Natural killer cell (primary cell): ENCODE data around the gene GYS1. TPM values are rescaled to one million over a fixed set of nuclear protein-coding genes. Genes with fewer than 3 reads are reported as not detected.

Experiments used
- ATAC-seq, 3 donors: fragments of 150-1000 bp in 2 of 3; fragments of 200-7000 bp in 1 of 3; cut with Tn5 transposase; 1 replicate in 1 of 3; 2 replicates in 2 of 3; pipeline ENCODE4 v1.10.0; 2021; ENCODE audit warnings: mild to moderate bottlenecking in 2 of 3, moderate library complexity in 2 of 3
- DNase-seq, 2 donors: peaks; one replicate each; pipeline versions ENCODE4 v3.0.0 to v3.0.0-alpha.2; 2013 to 2021; ENCODE audit warnings: mixed read lengths in 1 of 2
- H3K27ac ChIP-seq: one replicate; pipeline ENCODE4 v1.5.1; 2013; ENCODE audit warnings: mild to moderate bottlenecking, low read length
- H3K27me3 ChIP-seq: one replicate; pipeline ENCODE4 v1.6.1; 2013; ENCODE audit warnings: low read length; ENCODE audit not compliant: control insufficient read depth, insufficient read depth
- H3K36me3 ChIP-seq: one replicate; pipeline ENCODE4 v1.6.1; 2013; ENCODE audit warnings: low read length; ENCODE audit not compliant: control insufficient read depth, insufficient read depth
- H3K4me1 ChIP-seq: one replicate; pipeline ENCODE4 v1.6.1; 2013; ENCODE audit warnings: low read length; ENCODE audit not compliant: control insufficient read depth, insufficient read depth
- H3K4me3 ChIP-seq: one replicate; pipeline ENCODE4 v1.5.1; 2013; ENCODE audit warnings: low read length
- H3K9me3 ChIP-seq: one replicate; pipeline ENCODE4 v1.6.1; 2013; ENCODE audit warnings: low read length; ENCODE audit not compliant: control insufficient read depth, insufficient read depth
- H3K27ac Mint-ChIP-seq, 2 donors: one replicate each; pipeline ENCODE4 v1.8.0; 2022; ENCODE audit warnings: mild to moderate bottlenecking in 2 of 2, mixed read lengths in 2 of 2, moderate library complexity in 1 of 2
- H3K27me3 Mint-ChIP-seq, 2 donors: one replicate each; pipeline ENCODE4 v1.8.0; 2022; ENCODE audit warnings: low read depth in 2 of 2, mixed read lengths in 2 of 2
- H3K36me3 Mint-ChIP-seq: one replicate; pipeline ENCODE4 v1.8.0; 2022; ENCODE audit warnings: mixed read lengths
- H3K4me1 Mint-ChIP-seq, 2 donors: one replicate each; pipeline ENCODE4 v1.8.0; 2022; ENCODE audit warnings: mixed read lengths in 2 of 2
- H3K4me3 Mint-ChIP-seq: one replicate; pipeline ENCODE4 v1.8.0; 2022; ENCODE audit warnings: mild to moderate bottlenecking, moderate library complexity, mixed read lengths
- H3K9me3 Mint-ChIP-seq, 2 donors: one replicate each; pipeline ENCODE4 v1.8.0; 2022; ENCODE audit warnings: mixed read lengths in 2 of 2
- WGBS: methylation state at CpG from one replicate; pipeline ENCODE4 v1.1.7; 2013; ENCODE audit warnings: missing lambda C conversion rate; ENCODE audit not compliant: insufficient coverage; 5-methylcytosine and 5-hydroxymethylcytosine counted together
- intact Hi-C: fragments of 100-400 bp; cut with micrococcal nuclease; formaldehyde crosslinking; loops from one replicate; pipeline ENCODE4 v1.14.2; 2022
- total RNA-seq, 4 donors: library from RNA; stranded (reverse); fragments of 120-200 nt in 1 of 4; gene quantifications; one replicate each; pipeline versions ENCODE4 v1.2.3 to v1.2.4, GENCODE V29; 2013 to 2022
- TF ChIP-seq, protein P1 (sequence below): fragments of 200-600 bp; IDR thresholded peaks from one replicate; pipeline ENCODE4 v1.8.0; 2022; ENCODE audit warnings: antibody characterized with exemption

Gene GYS1
- total RNA-seq, 3 donors from 2014 or later (not counting 1 experiment from before 2014, with no cell fraction given) = 31.6 to 34.5 (median 34.4) TPM

DNA sequence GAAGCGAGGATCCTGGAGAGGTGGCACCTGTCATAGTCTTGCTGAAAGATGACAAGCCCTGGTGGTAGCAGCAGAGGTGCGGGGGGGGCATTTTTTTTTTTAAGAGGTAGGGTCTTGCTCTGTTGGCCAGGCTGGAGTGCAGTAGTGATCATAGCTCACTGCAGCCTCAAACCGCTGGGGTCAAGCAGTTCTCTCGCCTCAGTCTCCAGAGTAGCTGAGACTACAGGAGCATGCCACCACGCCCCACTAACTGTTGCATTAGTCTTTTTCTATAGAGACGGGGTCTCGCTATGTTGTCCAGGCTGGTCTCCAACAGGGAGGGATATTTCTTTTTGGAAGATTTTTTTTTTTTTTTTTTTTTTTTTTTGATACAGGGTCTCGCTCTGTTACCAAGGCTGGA is 35.1 kb downstream of the GYS1 start:
- Mint-ChIP-seq H3K4me3 (peak overlapping the region; percentile 40), H3K27ac (no peak overlapping the region), H3K27me3 (no peaks in the 10 kb centered on the region), H3K36me3 (no peaks in the 10 kb centered on the region), H3K9me3 (no peaks in the 10 kb centered on the region), H3K4me1 (peaks cover 29 to 41% of the 10 kb centered on the region in 2 donors)
- TF ChIP-seq, protein P1, sequence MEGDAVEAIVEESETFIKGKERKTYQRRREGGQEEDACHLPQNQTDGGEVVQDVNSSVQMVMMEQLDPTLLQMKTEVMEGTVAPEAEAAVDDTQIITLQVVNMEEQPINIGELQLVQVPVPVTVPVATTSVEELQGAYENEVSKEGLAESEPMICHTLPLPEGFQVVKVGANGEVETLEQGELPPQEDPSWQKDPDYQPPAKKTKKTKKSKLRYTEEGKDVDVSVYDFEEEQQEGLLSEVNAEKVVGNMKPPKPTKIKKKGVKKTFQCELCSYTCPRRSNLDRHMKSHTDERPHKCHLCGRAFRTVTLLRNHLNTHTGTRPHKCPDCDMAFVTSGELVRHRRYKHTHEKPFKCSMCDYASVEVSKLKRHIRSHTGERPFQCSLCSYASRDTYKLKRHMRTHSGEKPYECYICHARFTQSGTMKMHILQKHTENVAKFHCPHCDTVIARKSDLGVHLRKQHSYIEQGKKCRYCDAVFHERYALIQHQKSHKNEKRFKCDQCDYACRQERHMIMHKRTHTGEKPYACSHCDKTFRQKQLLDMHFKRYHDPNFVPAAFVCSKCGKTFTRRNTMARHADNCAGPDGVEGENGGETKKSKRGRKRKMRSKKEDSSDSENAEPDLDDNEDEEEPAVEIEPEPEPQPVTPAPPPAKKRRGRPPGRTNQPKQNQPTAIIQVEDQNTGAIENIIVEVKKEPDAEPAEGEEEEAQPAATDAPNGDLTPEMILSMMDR = no peak
- no peak for ATAC-seq
- Histone ChIP-seq H3K4me1 (peaks cover 39% of the 10 kb centered on the region), H3K4me3 (no peak overlapping the region), H3K9me3 (no peaks in the 10 kb centered on the region), H3K27me3 (no peaks in the 10 kb centered on the region), H3K36me3 (no peaks in the 10 kb centered on the region), H3K27ac (no peak overlapping the region)
- over 99% methylated on average over 7 of the region's 8 CpGs for WGBS
- DNase-seq = no peak
- intact Hi-C loops = no loop called here

DNA sequence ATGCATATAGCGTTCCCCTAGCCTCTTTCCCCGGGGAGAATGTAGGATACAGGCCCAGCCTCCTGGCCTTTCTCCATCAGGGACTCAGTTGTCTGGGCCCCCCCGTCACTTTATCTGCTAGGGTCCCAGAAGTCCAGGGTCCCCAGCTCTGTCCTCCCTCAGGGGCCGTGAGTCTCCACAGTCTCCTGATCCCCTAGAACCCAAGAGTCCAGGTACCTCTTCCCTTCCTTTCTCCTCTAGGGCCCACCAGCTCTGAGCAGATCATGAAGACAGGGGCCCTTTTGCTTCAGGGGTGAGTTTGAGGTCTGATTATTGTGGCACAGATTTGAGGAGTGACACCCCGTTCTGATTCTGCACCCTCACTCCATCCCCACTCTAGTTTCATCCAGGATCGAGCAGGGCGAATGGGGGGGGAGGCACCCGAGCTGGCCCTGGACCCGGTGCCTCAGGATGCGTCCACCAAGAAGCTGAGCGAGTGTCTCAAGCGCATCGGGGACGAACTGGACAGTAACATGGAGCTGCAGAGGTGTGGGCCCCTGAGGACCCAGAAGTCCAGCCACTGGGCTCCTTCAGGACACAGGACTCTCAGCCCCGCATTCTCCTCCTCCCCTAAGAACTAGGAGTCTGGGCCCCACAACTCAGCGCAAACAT is 37.7 kb downstream of the GYS1 start:
- Mint-ChIP-seq H3K9me3 (no peaks in the 10 kb centered on the region), H3K36me3 (no peaks in the 10 kb centered on the region), H3K4me3 (peak overlapping the region; percentile 84), H3K27ac (peak overlapping the region; percentile 79 to 85), H3K27me3 (no peaks in the 10 kb centered on the region), H3K4me1 (peaks cover 14 to 20% of the 10 kb centered on the region in 2 donors)
- intact Hi-C loops = no loop called here
- H3K9me3 ChIP-seq = no peaks in the 10 kb centered on the region
- H3K27me3 ChIP-seq = no peaks in the 10 kb centered on the region
- H3K4me1 ChIP-seq = peaks cover 22% of the 10 kb centered on the region
- ATAC-seq = no peak
- H3K36me3 ChIP-seq = no peaks in the 10 kb centered on the region
- peak overlapping the region; percentile 100 for H3K4me3 ChIP-seq
- 67% methylated on average over 16 of the region's 16 CpGs for WGBS
- peak overlapping the region; percentile 92 for H3K27ac ChIP-seq
- no peak for DNase-seq
- TF ChIP-seq, protein P1 = no peak

DNA sequence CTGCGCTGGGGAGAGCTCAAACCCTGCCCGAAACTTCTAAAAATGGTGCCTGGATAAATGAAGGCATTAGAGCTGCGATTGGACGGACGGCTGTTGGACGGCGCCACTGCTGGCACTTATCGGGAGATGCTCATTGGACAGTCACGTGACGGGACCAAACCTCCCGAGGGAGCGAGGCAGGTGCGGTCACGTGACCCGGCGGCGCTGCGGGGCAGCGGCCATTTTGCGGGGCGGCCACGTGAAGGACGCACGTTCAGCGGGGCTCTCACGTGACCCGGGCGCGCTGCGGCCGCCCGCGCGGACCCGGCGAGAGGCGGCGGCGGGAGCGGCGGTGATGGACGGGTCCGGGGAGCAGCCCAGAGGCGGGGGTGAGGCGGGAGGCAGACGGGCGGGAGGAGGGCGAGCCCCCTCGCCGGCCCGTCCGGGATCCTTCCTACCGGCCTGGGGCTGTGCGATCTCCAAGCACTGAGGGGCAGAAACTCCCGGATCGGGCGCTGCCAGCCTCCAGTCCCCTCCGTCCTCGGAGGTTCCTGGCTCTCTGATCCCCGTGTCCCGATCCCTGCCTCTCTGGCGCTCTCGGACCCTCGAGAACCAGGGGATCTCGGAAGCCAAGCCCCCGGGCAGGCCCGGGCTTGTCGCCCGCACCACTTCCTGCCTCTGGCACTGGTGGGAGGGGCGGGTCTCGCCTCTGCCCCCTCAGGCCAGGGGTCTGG is 38.4 kb downstream of the GYS1 start, which contains the start of gene BAX:
TSS of gene BAX (plus strand) at position 281 of the 713 bp plus-strand sequence. CDS start at position 335, 54 bp downstream.
- peak within 1 kb of the TSS; percentile 79 to 85 for H3K27ac Mint-ChIP-seq
- no peaks in the 10 kb centered on the region for H3K9me3 ChIP-seq
- peak; percentile 82 to 91 for DNase-seq
- no peaks in the 10 kb centered on the region for H3K27me3 Mint-ChIP-seq
- H3K9me3 Mint-ChIP-seq = no peaks in the 10 kb centered on the region
- H3K4me1 Mint-ChIP-seq = peaks cover 14 to 20% of the 10 kb centered on the region in 2 donors
- peak within 1 kb of the TSS; percentile 100 for H3K4me3 ChIP-seq
- intact Hi-C loops = loop anchor here (1.0 kb wide), 1 partner anchor 11 kb away; the partner anchor contains the start of gene FTL
- ATAC-seq = peak; percentile 86 to 93 (median 91)
- no peaks in the 10 kb centered on the region for H3K27me3 ChIP-seq
- peak within 1 kb of the TSS; percentile 92 for H3K27ac ChIP-seq
- TF ChIP-seq, protein P1 = no peak
- no peaks in the 10 kb centered on the region for H3K36me3 ChIP-seq
- no peaks in the 10 kb centered on the region for H3K36me3 Mint-ChIP-seq
- under 1% methylated on average over 71 of the region's 71 CpGs for WGBS
- H3K4me3 Mint-ChIP-seq = peak within 1 kb of the TSS; percentile 93
- peaks cover 18% of the 10 kb centered on the region for H3K4me1 ChIP-seq
